ENCODE measurements around the gene MED12L. TPM values are rescaled to one million over a fixed set of nuclear protein-coding genes. Genes with fewer than 3 reads are reported as not detected.

The MED12L gene
- total RNA-seq, 4 donors from 2014 or later, result under 0.01 to 0.34 (median 0.27) TPM

DNA sequence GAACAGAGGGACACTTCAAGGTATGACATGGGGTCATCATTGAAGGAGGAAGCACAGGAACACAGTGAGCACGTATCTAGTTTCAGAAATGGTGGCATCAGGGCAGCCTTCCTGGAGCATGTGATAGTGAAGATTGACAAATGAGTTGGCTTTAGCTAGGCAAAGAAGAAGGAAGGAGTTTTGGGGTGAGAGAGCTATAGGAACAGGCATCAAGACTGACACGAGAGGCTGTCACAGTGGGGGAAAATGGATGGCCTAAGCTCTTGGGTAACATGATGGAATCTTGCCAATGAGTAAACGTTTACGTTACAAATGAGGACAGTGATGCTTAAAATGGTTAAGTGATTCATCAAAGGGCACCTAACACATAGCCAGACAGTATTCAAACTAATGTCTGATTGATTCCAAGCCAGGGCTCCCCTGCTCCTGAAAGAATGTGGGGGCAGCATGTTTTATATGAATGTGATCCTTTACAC, 140.7 kb downstream of the MED12L start:
- TF ChIP-seq, protein P1, sequence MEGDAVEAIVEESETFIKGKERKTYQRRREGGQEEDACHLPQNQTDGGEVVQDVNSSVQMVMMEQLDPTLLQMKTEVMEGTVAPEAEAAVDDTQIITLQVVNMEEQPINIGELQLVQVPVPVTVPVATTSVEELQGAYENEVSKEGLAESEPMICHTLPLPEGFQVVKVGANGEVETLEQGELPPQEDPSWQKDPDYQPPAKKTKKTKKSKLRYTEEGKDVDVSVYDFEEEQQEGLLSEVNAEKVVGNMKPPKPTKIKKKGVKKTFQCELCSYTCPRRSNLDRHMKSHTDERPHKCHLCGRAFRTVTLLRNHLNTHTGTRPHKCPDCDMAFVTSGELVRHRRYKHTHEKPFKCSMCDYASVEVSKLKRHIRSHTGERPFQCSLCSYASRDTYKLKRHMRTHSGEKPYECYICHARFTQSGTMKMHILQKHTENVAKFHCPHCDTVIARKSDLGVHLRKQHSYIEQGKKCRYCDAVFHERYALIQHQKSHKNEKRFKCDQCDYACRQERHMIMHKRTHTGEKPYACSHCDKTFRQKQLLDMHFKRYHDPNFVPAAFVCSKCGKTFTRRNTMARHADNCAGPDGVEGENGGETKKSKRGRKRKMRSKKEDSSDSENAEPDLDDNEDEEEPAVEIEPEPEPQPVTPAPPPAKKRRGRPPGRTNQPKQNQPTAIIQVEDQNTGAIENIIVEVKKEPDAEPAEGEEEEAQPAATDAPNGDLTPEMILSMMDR (IDR thresholded peaks at IDR 0.05; ENCODE audit: low read depth), result no peak

DNA sequence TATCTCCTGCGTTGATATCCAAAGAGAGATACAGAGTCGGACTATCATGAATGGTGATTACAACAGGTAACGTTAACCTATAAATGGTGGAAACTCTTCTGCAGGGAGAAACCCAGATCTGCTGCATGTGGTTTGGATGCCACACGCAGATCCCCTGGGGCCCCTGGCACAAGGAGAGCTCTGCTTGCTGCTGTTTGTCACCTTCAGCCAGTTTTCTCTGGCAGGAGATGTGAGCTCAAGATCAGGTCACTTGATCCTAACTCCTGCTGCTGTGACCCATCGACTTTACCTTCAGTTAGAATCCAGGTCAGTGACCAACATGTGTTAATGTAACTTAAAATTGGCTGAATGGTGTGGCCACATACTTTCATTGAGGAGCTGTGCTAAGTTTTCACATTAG, 141.4 kb downstream of the MED12L start:
- TF ChIP-seq, protein P1 (IDR thresholded peaks at IDR 0.05; ENCODE audit: low read depth), result no peak

DNA sequence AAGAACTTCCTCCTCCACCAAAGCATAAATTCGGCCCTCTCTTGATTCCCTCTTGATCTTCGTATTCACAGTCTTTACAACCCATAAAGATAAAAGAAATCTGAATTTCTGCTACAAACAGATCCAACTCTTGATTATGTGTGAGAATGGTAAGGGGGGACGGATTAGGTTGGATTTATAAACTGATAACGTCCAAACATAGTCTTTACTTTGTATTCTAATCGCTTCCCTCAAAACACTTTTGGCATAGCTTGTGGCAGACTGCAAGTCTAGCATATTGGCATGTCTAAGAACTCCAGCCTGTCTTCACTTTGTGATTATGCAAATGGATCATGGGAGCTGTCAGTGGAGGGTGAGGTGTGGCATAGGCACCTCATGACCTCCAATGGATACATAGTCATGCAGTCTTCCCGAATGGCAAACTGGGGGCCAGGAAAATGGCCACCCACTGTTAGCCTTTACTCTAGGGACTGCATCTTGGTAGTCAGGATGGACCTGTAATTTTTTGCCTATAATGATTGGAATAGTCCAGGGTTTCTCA, 141.9 kb downstream of the MED12L start:
- TF ChIP-seq, protein P1 (IDR thresholded peaks at IDR 0.05; ENCODE audit: low read depth), result no peak

DNA sequence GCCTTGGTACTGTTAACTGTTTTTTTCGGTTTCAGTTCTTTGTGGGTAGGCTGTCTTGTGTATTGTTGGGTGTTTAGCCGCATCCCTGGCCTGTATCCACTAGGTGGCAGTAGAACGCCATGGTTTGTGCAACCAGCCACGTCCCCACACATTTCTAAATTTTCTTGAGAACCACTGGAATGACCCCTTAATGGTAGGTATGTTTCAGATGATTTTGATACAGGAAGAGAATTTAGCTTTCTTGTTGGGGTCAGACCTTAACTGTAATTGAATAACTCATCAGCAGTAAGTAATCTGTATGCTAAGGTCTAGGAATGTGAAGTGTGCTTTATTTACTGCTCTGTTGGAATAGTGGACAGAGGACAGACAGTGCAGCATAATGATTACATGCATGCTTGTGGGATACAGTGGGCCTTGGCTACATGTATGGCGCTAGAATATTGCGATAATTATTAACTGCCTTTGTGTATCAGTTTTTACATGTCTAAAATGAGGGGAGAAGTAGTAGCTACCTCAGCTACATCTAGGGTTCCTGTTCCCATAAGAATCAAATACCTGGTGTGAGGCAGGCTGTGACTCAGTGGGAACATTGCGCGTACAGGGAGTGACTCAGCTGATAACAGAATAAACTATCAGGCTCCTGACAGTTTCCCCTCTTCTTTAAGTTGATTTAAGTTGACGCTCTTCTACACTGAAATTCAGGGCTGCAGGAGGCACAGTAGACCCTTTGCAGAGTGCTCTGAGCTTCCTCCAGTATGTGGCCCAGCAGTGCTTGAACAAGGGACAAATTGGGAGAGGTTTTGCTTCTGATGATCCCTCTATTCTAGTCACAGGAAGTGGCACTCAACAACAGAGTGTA, 142.6 kb downstream of the MED12L start:
- TF ChIP-seq, protein P1 (IDR thresholded peaks at IDR 0.05; ENCODE audit: low read depth), result no peak

DNA sequence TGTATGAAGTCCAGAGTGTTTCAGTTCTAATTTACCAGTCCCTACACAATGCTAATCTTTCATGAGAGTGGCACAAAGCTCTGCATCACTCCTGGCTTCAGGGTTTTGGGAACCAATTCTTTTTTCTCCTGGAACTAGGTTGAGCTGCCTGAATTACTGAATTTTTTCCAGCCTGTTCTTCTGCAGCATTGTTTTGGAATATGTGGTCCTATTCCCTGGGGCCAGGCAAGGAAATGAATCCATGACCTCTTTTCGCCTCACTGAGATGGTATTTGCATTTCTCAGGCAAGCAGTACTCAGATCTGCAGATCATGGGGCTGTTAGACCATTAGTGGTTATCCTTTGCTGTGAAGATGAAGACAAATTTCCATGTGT, 143.2 kb downstream of the MED12L start:
- TF ChIP-seq, protein P1 (IDR thresholded peaks at IDR 0.05; ENCODE audit: low read depth), result no peak

DNA sequence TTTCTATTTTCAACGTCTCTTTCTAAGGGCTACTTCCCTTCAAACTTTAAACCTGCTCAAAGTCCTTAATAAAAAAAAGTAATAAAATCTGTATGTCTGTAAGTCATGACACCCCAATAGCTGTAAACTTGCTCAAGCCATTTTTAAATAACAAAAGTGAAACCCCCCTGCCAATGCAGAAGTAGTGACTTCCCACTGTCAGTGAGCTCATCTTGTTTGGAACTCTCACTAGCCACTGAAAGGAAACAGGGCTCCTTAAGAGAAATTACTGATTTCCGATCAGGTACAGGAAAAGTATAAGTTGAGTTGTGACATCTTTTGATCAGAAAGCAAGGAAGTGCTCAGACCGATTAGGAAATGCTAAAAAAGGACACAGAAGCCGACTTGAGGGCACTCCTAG, 145.2 kb downstream of the MED12L start:
- TF ChIP-seq, protein P1 (IDR thresholded peaks at IDR 0.05; ENCODE audit: low read depth), result no peak

DNA sequence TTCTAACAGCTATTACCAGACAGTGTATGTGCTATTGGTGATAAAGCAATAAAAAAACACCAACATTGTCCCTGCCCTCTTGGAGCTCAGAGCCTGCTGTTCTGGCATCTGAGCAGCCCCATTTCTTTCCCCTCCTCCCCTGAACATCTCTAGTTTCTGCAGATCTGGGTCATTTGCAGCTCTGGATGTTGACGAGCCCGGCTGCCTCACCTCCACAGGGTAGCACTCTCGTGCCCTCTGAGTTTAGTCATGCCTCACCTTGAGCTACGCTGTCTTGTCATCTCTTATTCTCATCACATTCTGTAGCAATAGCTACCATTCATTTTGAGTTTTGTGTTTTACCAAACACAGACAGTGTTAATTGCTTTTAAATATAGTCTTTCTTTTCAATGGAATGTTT, 147.5 kb downstream of the MED12L start:
- TF ChIP-seq, protein P1 (IDR thresholded peaks at IDR 0.05; ENCODE audit: low read depth), result no peak
